ENCODE measurements around the gene ATP5PD.

Gene ATP5PD

GRCh38 chr17:74994440-74994839 is 52.3 kb downstream of the ATP5PD start:
- DNase-seq, result no peak
- in situ Hi-C loops (cut with HindIII; ENCODE audit: low pct_ligation_motif_present, low sequenced_read_pairs), result no loop called here
- Histone ChIP-seq H3K36me3 (replicated peaks) (peaks cover 8% of the 10 kb centered on the region), H3K27me3 (replicated peaks) (no peaks in the 10 kb centered on the region), H3K27ac (no peak overlapping the region), H3K4me3 (ENCODE audit: low read depth, low read length) (no peak overlapping the region)
- no peak for TF ChIP-seq CTCF (IDR thresholded peaks at IDR 0.05; ENCODE audit: low read depth, low read length, missing control alignments)

GRCh38 chr17:74992223-74992622 is 54.5 kb downstream of the ATP5PD start:
- H3K27me3 ChIP-seq (replicated peaks), result no peaks in the 10 kb centered on the region
- no peak overlapping the region for H3K4me3 ChIP-seq (ENCODE audit: low read depth, low read length)
- H3K27ac ChIP-seq, result no peak overlapping the region
- DNase-seq, result no peak
- peaks cover 6% of the 10 kb centered on the region for H3K36me3 ChIP-seq (replicated peaks)
- in situ Hi-C loops (cut with HindIII; ENCODE audit: low pct_ligation_motif_present, low sequenced_read_pairs), result no loop called here
- no peak for TF ChIP-seq CTCF (IDR thresholded peaks at IDR 0.05; ENCODE audit: low read depth, low read length, missing control alignments)

- TF ChIP-seq CTCF (IDR thresholded peaks at IDR 0.05; ENCODE audit: low read depth, low read length, missing control alignments), result no peak
- H3K27ac ChIP-seq, result no peak overlapping the region
- H3K36me3 ChIP-seq (replicated peaks), result peaks cover 6% of the 10 kb centered on the region
- no peak overlapping the region for H3K4me3 ChIP-seq (ENCODE audit: low read depth, low read length)
- no peak for DNase-seq
- in situ Hi-C loops (cut with HindIII; ENCODE audit: low pct_ligation_motif_present, low sequenced_read_pairs), result no loop called here
- H3K27me3 ChIP-seq (replicated peaks), result no peaks in the 10 kb centered on the region
Measured at GRCh38 chr17:74990581-74991105, 56.1 kb downstream of the ATP5PD start.

Measured in brain microvascular endothelial cell (primary cell).